HG03457 (cell line): ENCODE results near the gene TBC1D22A.
"Not testable (repeated sequence)": the region's sequence is repeated elsewhere in the genome, so short reads cannot be mapped to it uniquely, and the experiment has no call there.

Source experiments
- ATAC-seq: cut with Tn5 transposase; IDR thresholded peaks from one replicate; pipeline ENCODE4 v1.9.1; 2021; ENCODE audit warnings: moderate number of reproducible peaks; ENCODE audit not compliant: unreplicated experiment

Gene TBC1D22A

DNA sequence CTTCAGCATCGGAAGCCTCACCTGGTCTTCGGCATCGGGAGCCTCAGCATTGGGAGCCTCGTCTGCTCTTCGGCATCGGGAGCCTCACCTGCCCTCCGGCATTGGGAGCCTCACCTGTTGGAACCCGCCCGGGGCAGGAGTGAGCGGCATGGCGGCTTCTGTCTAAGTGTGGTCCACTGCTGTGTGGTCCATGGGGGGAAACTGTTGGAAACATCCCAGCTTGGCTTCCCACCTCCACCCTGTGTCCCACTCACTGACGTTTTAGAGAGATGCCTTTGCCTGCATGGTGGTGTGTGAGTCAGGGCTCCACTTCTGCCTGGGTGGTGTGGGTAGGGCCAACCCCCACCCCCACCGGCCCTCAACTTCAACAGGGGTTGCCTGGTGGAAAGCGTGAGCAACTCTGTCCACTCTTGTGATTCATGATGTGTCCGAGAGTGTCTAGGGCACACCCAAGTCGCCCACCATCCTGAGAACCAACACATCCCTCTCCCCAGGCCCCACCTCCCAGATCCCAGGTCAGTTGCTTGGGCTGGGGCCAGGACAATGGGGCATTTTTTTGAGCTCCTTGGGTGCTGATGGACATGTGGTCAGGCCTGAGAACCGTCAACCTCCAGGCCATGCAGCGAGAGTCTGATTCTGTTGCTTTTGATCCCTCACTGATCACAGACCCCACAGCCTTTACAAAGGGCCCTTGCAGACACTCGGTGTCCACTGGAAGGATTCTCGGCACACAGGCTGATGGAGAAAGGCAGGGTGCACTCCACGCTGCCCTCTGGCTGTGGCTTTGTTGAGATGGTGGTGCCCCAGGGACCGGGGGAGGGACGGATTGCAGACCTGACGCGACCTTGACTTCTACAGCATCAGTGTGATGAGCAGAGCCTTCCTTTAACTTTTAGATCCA, 406.7 kb downstream of the TBC1D22A start:
- no peak for ATAC-seq

DNA sequence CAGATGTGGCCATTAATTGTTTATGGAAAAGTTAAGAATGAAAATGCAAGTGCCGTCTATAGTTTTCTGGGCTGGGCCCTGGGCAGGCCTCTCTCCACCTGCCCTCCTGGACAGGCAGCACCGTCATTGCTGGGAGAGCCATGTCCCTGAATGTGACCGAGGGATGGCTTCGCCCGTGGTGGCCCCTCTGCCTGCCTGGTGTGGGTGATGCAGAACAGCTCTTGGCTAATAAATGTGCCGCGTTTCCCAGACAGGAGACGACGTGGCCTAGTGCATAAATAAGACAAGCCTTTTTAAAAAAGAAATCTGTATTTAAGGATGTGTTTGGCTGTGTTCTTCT, 407.3 kb downstream of the TBC1D22A start:
- ATAC-seq, result no peak

DNA sequence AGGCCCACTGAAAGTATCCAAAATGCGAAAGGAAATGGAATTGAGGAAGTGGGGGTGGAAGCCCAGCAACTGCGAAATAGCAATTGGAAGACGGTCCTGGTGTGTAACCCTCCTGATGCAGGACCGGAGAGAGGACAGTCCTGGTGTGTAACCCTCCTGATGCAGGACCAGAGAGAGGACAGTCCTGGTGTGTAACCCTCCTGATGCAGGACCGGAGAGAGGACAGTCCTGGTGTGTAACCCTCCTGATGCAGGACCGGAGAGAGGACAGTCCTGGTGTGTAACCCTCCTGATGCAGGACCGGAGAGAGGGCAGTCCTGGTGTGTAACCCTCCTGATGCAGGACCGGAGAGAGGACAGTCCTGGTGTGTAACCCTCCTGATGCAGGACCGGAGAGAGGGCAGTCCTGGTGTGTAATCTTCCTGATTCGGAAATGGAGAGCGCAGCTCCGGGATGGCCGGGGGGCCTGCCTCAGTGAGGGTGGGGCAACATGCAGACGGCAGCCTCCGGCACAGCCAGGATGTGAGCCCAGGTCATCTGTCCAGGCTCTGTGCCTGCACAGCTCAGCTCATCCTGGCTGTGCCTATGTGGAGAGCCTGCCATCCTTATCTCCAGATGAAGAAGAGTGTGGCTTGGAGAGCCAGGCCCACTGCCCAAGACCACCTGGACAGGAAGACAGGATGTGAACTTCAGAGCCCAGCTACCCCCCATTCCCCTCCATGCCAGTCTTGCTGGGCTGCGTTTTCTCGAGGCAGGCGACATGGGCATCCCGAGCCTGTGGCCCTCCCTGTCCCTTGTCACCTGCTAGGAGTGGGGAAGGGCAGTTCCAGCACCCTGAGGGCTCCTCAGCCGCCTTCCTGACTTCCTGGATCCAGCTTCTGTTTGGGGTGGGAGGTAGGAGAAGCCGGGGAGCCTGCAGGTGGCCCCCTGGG, 408.3 kb downstream of the TBC1D22A start:
- not testable (repeated sequence) for ATAC-seq

DNA sequence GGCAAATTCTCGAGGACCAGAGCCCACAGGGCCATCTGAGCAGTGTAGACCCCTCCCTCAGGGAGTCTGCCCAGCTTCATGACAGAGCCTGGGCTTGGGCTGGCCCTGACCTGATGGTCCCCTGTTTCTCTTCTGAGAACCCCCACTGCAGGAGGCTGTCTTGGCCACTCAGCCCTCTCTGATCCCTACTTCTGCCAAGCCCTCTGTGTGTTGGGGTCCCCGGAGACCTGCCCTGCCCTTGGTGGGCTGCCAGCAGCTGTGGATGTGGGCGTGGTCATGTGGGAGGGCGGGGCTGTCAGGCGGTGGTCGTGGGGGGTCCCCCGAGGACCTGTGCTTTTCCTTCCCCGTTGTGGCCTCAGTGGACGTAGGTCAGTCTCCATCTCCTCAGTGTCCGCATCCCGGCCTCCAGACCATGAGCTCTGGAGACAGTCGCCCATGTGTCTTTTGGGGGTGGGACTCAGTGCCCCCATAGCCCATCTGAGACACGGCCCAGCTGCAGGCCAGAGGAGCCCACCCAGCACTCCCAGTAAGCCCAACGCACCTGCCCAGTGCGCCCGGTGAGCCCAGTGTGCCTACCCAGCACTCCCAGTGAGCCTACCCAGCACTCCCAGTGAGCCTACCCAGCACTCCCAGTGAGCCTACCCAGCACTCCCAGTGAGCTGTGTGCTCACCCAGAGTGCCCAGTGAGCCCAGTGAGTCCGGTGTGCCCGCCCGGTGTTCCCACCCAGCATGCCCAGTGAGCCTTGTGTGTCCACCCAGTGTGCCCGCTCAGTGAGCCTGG, 409.2 kb downstream of the TBC1D22A start:
- ATAC-seq, result no peak

DNA sequence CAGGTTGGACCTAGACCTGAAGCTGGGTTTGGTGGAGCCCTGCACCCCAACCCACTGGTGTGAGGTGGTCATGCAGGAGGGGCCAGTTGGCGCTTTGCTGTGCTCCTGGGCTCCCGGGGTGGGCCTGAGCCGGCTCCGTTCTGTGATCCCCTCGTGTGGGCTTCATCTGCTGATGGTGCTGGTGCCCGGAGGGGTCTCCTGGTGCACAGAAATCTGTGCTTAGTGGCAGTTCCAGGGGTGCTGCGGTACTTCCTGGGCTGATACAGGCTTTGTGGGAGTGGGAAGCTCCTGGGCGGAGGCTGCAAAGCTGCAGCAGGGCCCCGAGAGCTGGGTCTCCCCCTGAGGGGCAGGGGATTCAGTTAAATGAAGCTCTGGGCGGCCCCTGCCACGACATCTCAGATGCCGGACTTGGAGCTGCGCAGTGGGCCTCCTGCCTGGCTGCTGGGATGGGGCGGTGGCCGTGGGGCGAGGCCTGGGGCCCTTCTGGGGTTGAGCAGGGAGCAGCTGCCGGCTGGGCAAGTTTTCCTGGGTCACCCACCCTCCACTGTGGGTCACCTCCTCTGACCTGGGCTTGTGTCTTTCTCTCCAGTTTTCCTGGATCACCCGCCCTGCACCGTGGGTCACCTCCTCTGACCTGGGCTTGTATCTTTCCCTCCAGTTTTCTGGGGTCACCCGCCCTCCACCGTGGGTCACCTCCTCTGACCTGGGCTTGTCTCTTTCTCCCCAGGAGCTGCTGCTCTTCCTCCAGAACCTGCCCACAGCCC, 410.5 kb downstream of the TBC1D22A start:
- no peak for ATAC-seq

DNA sequence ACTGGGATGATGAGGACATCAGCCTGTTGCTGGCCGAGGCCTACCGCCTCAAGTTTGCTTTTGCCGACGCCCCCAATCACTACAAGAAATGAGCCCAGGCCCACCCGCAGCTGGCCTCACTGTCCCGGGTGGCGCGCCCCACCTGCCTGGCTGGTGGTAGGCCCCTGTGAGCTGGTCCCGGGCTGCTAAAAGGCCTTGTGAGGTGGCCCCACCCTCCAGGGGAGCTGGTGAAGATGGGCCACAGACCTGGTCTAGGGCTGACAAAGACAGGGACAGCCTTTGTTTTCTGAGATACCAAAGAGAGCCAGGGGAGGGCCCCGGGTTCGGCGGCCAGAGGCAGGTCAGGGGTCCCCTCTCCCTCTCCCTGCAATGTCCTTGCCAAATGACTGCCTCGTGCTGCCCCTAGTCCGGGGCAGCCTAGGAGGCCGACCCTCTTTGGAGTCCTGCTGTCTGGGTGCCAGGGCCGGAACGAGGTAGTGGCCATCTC, 411.1 kb downstream of the TBC1D22A start:
- no peak for ATAC-seq

DNA sequence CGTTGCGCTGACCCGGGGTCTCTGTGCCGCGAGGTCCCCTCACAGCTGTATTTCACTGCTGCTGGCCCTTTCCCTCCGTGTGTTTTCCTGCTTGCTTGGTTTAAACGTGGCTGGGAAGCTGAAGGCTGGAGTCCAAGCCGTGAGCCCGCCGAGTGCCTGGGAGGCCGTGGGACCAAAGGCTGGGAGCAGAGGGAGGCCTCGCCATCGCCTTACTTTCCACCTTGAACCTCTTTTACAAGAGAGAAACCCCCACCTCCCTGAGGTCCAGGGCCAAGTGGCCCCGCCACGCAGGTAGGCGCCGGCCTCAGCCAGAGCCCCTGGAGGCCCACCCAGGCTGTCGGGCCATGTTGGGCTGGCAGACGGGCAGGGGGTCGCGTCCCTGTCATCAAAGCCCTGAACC, 411.6 kb downstream of the TBC1D22A start:
- ATAC-seq, result no peak

DNA sequence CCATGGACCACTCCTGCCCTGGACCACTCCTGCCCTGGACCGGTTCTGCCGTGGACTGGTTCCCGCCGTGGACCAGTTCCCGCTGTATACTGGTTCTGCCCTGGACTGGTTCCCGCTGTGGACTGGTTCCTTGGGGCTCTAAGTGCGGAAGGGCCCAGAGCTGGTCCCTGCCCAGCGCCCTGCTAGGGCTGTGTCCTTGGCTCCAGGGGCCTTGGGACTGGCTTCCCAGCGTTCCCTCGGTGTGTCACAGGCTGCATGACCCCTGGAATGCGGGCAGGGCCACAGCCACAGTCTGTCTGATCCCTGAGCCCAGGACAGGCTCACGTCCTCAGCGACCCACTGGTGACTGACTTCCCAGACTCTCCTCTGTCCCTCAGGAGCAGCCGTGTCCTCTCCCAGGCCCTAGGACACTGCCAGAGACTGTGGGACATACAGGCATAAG, 412.2 kb downstream of the TBC1D22A start:
- ATAC-seq, result no peak

DNA sequence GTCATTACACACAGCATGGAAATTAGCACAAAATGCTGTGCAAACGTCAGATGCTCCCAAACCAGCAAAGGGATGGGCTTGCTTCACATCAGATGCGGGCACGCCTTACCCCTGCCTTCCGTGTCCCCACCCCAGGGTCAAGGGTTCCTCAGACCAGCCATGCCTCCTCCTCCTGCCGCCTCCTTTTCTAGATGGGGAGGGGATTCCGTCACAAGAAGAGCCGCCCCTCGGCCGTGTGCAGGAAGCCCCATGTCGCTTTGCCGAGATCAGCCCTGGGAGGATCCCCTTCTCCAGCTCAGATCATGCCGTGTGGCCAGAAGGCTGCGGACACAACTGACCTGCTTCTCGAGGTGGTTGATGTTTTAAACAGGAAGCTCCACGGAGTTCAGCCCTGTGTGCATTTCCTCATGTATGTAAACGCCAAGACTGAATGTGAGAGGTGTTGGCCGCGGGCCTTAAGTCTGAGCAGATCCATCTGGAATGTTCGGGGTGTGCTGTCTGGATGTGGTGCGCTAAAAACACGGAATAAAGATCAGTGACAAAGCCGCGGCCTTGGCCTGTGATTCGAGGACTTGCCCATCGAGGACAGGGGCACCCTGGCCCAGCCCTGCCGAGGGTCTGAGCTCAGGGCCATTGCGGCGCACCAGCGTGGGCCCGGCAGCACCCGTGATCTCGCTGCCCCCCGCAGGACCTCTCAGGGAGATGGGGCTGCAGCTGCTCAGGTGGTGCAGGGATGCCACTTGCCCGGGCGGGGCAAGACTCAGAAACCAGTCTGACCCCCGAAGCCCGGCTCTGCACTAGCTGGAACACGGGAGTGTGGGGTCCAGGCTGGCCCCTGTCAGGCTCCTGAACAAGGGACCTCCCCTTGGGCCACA, 412.9 kb downstream of the TBC1D22A start:
- ATAC-seq, result no peak

DNA sequence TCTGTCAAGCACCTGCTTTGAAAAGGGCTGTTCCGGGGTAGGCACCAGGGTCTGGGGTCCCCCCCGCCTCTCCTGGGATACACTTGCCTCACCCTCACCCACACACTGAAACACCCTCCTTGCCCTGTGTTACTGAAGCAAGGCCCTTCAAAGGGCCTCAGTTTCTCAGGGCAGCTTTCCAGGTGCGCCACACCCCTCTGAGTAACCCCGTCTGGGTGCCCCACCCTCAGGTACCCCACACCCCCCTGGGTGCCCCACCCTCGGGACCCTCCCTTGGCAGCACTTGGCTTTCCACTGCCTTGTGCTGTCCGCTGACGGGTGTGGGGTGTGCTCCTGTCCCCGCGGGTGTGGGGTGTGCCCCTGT, 413.6 kb downstream of the TBC1D22A start:
- ATAC-seq, result no peak

DNA sequence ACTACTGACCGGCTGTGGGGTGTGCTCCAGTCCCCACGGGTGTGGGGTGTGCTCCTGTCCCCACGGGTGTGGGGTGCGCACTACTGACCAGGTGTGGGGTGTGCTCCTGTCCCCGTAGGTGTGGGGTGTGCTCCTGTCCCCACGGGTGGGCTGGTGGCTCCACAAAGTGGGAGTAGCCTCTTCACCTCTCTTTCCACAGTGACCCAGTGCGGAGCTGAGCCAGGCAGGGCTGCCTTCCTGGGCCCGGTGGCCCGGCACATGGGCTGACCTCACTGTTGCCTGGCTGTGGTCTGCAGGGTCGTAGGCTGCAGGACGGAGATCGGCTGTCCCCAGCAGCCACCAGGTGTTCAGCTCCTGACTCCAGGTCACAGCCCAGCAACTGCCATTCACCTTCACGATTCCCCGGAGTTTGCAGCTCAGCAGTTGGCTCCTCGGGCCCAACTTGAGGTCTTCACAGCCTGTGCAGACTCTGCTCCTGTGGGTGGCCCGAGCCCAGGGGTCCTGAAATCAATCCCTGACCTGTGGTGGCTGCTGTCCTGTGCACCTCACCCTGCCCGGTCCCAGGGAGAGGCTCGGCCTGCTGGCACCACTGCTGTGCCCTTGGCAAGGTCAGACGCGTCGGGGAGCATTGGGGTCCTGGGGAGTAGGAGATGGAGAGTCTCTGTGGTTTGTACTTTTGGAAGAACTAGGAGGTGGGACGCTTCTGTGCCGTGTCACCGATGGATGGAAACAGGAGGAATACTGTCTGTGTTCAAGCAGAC, 414.3 kb downstream of the TBC1D22A start:
- ATAC-seq, result no peak

DNA sequence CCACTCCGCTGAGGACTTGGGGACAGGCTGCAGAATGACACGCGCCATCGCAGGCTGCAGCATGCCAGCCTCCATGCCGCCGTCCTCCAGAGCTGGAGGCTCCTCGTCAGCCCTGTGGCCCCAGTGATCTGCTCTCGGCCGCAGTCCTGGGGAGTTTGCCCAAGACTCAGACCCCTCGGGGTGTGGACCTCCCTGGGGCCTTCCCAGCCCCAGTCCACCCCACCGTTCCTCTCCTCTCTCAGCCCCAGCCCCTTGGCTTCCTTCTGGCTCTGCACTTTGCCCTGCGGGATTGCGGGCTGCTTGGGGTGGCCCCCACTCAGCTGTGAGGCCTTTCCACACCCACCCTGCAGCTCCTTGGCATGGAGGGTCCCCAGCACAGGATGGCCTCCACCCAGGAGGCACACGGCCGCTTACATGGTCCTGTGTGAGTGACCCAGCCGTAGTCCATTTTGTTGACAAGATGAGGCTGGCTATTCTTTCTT, 414.9 kb downstream of the TBC1D22A start:
- no peak for ATAC-seq

DNA sequence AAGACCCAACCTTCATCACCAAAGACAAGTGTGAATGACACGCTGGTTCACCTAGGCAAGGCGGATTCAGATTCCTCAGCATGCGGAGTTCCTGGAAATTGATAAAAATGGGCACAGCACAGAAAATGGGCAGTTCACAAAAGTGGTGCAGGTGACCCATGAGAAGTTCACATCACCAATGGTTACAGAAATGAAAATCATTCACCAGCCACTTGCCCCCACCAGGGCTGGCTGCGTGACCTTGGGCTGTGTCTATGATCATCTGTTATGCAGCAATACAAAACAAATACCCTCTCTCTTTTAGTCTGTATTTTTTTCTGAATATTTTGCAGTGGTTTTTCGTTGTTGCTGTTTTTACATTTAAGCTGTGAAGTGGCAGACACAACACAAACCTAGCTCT, 415.9 kb downstream of the TBC1D22A start:
- ATAC-seq, result no peak

DNA sequence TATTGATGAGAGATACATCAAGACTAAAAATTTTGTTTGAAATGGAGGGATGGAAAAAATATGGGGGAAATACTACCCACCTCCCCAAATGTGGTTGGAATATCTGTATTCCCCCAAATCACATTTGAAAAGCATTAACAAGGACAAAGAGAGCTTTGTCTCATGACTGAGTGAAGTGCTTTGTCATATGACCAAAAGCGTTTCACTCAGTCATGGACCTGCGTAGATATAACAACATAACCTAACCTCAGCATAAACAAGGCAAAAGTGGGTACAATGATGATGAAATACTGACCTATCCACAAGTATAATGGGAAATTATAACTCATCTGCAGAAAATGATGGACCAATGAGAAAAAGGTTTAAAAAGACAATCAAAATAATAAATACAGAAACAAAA, 418.3 kb downstream of the TBC1D22A start:
- no peak for ATAC-seq

DNA sequence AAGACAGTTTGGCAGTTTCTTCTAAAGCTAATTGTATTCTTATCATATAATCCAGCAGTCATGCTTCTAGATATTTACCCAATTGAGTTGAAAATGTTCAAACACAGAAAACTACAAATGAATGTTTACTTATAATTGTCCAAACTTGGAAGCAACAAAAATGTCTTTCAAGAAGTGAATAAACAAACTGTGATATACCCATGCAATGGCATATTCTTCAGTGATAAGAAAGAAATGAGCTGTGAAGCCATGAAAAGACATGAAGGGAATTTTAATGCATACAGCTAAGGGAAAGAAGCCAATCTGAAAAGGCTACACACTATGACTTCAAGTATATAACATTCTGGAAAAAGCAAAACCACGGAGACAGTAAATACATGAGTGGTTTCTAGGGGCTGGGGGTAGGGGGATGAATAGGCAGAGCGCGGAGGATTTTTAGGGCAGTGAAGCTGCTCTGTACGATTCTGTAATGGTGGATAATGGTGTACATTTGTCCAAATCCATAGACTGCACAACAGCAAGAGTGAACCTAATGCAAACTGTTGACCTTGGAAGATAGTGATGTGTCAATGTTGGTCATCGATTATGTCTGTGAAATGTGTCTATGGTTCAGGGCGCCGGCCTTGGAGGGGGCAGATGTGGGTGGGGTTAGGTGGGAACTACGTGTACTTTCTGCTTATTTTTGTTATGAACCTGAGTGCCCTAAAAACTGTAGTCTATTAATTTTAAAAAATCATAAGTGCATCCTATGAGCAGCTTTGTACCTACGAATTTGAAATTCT, 424.9 kb downstream of the TBC1D22A start:
- ATAC-seq, result no peak

DNA sequence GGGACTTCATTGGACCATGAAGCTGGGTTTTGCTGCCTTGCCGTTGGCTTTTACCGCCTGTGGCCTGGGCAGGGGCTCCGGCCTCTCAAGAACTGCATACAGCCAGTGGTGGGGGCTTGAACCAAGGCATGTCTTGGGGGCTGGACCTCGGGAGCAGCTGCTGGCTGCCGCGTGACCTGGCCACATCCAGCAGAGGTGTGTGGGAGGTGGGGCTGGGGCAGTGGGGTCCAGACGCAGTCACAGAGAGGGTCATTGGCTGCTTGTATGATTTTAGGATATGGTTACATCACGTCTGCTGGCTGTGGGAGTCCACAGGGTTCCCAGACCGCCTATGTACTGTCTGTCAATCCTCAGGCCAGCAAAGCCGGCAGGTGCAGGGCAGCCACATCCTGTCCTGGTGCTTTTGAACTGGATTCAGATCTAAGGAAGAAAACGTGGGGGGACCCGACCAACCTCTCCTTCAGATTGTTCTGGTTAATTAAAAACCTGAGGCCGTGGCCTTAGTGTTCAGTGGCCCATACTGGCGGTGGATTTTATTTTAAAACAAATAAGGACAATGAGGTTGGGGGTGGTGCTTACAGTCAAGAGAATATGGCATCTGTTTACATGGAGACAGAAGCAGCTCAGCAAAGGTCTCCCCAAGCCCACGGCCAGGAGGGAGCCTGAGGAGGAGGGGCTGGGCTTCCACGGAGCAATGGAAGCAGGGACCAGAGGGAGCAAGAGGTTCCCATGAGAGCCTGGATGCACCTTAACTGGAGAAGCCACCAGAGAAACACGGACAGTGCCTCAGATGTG, 426.0 kb downstream of the TBC1D22A start:
- ATAC-seq, result no peak
